ENCODE results near the gene FAM227B.

GRCh38 chr15:49628379-49628778 is 7.8 kb upstream of the FAM227B start:
- TF ChIP-seq, protein P1, sequence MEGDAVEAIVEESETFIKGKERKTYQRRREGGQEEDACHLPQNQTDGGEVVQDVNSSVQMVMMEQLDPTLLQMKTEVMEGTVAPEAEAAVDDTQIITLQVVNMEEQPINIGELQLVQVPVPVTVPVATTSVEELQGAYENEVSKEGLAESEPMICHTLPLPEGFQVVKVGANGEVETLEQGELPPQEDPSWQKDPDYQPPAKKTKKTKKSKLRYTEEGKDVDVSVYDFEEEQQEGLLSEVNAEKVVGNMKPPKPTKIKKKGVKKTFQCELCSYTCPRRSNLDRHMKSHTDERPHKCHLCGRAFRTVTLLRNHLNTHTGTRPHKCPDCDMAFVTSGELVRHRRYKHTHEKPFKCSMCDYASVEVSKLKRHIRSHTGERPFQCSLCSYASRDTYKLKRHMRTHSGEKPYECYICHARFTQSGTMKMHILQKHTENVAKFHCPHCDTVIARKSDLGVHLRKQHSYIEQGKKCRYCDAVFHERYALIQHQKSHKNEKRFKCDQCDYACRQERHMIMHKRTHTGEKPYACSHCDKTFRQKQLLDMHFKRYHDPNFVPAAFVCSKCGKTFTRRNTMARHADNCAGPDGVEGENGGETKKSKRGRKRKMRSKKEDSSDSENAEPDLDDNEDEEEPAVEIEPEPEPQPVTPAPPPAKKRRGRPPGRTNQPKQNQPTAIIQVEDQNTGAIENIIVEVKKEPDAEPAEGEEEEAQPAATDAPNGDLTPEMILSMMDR (IDR thresholded peaks at IDR 0.05; ENCODE audit: low read length) = no peak
- TF ChIP-seq EZH2 (IDR thresholded peaks at IDR 0.05; ENCODE audit: borderline replicate concordance, low read length) = no peak

Measured in OCI-LY1 (cell line).